Large intestine (tissue), 3 donors: Measurements from ENCODE around the gene HSPA12A. TPM values are rescaled to one million over a fixed set of nuclear protein-coding genes. Genes with fewer than 3 reads are reported as not detected.
A peak's percentile ranks its signal among the peaks of the same experiment; 100 is the strongest.

Experiments used
- DNase-seq, 2 donors: peaks; one replicate each; pipeline versions ENCODE4 v3.0.0 to v3.0.0-alpha.2; 2013
- H3K27ac ChIP-seq: one replicate; pipeline ENCODE4 v1.5.1; 2013; ENCODE audit warnings: low read length
- H3K27me3 ChIP-seq: 2 replicates; pipeline ENCODE4 v1.6.1; 2013; ENCODE audit warnings: low read length; ENCODE audit not compliant: control insufficient read depth, insufficient read depth
- H3K36me3 ChIP-seq: 2 replicates; pipeline ENCODE4 v1.6.1; 2013; ENCODE audit warnings: low read length; ENCODE audit not compliant: control insufficient read depth, insufficient read depth
- H3K4me1 ChIP-seq: one replicate; pipeline ENCODE4 v1.6.1; 2013; ENCODE audit warnings: low read length; ENCODE audit not compliant: control insufficient read depth, insufficient read depth
- H3K4me3 ChIP-seq: one replicate; pipeline ENCODE4 v1.5.1; 2013; ENCODE audit warnings: low read length
- H3K9me3 ChIP-seq: one replicate; pipeline ENCODE4 v1.6.1; 2013; ENCODE audit warnings: mild to moderate bottlenecking, low read depth, low read length, moderate library complexity; ENCODE audit not compliant: control insufficient read depth
- WGBS: methylation state at CpG from one replicate; pipeline ENCODE4 v1.1.5; 2013; ENCODE audit warnings: low lambda C conversion rate; ENCODE audit not compliant: insufficient coverage; 5-methylcytosine and 5-hydroxymethylcytosine counted together
- polyA plus RNA-seq: library from polyadenylated mRNA; unstranded; fragments of 120-200 nt; gene quantifications from one replicate; pipeline ENCODE4 v1.2.1, GENCODE V29; 2013

The HSPA12A gene
- polyA plus RNA-seq, 1 donor = 9.2 TPM

DNA sequence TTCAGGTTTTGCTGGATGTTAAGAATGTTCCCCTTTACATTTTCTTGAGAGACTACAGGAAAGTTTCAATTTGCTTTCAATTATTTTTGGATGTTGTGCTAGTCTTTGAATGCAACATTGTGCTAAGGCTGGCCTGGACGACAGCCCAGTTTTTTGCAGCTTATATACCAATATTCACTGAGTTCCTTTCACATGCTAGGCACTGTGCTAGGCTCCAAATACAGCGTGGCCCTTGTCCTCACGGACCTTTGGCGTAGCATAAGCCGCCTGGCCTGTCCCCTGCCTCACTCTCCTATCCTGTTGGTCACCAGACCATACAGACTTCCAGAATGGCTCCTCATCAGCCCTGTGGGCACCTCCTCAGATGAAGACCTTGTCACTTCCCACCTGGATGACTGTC is 19.5 kb upstream of the HSPA12A start:
- H3K4me3 ChIP-seq = no peak overlapping the region
- H3K36me3 ChIP-seq = no peaks in the 10 kb centered on the region
- no CpG with 5 or more reads among the region's 5 CpGs for WGBS
- DNase-seq = no peak
- peaks cover 10% of the 10 kb centered on the region for H3K4me1 ChIP-seq
- H3K27ac ChIP-seq = no peak overlapping the region
- H3K27me3 ChIP-seq = no peaks in the 10 kb centered on the region
- H3K9me3 ChIP-seq = no peaks in the 10 kb centered on the region

DNA sequence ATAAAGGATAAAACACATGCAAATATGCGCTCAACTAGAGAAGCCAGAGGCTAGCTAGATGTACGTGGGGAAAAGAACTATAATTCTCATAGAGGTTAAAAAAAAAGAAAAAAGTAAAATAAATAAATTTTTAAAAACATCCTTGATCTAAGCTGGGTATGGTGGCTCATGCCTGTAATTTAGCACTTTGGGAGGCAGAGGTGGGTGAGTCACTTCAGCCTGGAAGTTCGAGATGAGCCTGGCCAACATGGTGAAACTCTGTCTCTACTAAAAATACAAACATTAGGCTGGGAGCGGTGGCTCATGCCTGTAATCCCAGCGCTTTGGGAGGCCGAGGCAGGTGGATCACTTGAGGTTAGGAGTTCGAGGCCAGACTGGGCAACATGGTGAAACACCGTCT is 18.6 kb upstream of the HSPA12A start:
- Histone ChIP-seq H3K4me1 (peaks cover under 1% of the 10 kb centered on the region), H3K27ac (no peak overlapping the region), H3K4me3 (no peak overlapping the region), H3K27me3 (no peaks in the 10 kb centered on the region), H3K36me3 (no peaks in the 10 kb centered on the region), H3K9me3 (no peaks in the 10 kb centered on the region)
- 91% methylated on average over 2 of the region's 8 CpGs for whole genome bisulfite sequencing
- no peak for DNase-seq

DNA sequence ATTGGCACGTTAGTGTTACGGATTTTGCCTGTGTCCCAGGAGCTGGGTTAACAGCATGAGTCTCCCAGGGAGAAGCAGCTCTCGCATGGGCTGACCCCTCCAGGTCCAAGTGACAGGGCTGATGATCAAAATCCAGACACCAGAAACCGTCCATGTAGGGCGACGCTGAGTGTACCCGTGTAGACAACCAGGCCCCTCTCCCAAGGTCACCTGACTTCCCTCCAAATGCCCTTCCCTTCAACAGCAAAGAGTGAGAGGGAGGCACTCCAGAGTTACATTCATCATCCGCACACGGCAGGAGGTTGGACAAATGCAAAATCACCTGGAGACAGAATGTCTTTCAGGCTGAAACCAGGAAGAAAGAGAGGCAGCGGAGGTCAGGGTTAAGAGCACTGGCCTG is 14.9 kb upstream of the HSPA12A start:
- H3K4me1 ChIP-seq = no peaks in the 10 kb centered on the region
- no peaks in the 10 kb centered on the region for H3K36me3 ChIP-seq
- H3K27me3 ChIP-seq = no peaks in the 10 kb centered on the region
- WGBS = no CpG with 5 or more reads among the region's 10 CpGs
- H3K4me3 ChIP-seq = no peak overlapping the region
- no peaks in the 10 kb centered on the region for H3K9me3 ChIP-seq
- H3K27ac ChIP-seq = no peak overlapping the region
- DNase-seq = no peak

DNA sequence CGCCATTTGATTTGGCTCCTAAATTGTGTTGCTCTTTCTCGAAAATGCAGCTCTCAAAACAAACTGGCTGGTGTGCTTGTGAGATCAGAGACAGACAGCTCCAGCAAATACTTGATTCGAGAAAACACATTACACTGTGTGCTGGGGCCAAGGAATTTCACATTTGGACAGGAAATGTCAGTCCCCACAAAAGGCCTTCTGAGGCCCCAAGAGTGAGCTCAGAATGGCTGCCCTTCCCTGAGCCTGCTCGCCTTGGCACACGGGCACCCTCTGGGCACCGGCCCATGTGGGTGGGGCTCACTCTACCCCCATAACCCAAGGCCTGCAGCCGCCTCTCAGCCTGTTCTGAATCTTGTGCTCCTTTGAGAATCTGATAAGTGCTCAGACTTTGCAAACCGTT is 13.9 kb upstream of the HSPA12A start:
- Histone ChIP-seq H3K36me3 (no peaks in the 10 kb centered on the region), H3K27me3 (peaks cover 4% of the 10 kb centered on the region), H3K4me1 (no peaks in the 10 kb centered on the region), H3K4me3 (no peak overlapping the region), H3K27ac (no peak overlapping the region), H3K9me3 (no peaks in the 10 kb centered on the region)
- no peak for DNase-seq
- WGBS = 93% methylated on average over 3 of the region's 8 CpGs

DNA sequence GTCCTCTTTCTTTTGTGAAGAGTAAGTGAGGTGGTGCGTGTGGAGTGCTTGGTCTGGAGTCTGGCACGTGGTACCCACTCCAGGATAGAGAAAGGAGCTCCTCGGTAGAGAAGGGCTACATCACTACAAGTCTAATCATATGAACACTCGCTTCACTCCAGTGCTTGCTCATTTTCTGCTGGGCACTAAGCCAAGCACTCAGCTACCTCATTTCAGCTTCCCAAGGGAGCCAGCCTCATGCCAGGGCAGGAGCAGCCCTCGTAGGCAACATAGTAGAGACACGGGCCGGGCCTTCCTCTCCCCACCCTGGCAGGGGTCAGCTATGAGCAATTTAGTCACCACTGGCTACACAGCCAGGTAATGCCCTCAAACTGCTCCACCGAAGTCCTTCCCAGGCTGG is 11.4 kb upstream of the HSPA12A start:
- Histone ChIP-seq H3K4me1 (no peaks in the 10 kb centered on the region), H3K9me3 (peaks cover 1% of the 10 kb centered on the region), H3K36me3 (no peaks in the 10 kb centered on the region), H3K27me3 (peaks cover 4% of the 10 kb centered on the region), H3K4me3 (no peak overlapping the region), H3K27ac (no peak overlapping the region)
- no peak for DNase-seq
- WGBS = no CpG with 5 or more reads among the region's 8 CpGs

DNA sequence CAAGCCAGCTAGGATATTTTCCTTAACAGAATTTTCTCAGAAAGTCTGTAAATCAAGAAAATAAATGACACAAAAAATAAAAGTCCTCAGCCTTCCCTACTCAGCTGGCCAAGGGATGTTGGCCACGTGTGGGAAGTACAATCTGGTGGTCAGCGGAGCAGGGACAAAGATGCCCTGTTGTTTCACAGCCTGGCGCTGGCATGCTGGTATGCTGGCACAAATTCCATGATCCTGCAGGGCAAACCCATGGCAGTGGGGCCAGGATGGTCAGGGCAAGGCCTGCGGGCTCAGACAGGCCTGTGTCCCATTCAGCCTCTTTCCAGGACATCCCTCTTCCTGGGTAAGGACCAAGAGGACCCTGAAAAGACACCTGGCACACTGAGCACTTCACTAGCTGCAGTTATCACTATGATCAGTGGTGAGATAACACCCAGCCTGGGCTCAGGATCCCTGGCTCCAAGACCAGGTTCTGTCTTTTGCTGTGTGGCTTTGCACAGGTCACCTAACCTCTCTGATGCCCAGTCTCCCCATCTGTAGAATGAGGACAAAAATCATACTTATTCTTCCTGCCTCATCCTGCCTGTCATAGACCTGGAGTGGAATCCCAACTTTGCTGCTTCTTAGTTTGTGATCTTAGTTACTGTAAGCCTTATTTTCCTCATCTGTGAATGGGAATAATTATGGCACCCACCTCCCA is 10.8 kb upstream of the HSPA12A start:
- Histone ChIP-seq H3K9me3 (peaks cover 6% of the 10 kb centered on the region), H3K36me3 (no peaks in the 10 kb centered on the region), H3K27ac (no peak overlapping the region), H3K4me3 (no peak overlapping the region), H3K4me1 (no peaks in the 10 kb centered on the region), H3K27me3 (peaks cover 4% of the 10 kb centered on the region)
- WGBS = no CpG with 5 or more reads among the region's 4 CpGs
- DNase-seq = no peak

DNA sequence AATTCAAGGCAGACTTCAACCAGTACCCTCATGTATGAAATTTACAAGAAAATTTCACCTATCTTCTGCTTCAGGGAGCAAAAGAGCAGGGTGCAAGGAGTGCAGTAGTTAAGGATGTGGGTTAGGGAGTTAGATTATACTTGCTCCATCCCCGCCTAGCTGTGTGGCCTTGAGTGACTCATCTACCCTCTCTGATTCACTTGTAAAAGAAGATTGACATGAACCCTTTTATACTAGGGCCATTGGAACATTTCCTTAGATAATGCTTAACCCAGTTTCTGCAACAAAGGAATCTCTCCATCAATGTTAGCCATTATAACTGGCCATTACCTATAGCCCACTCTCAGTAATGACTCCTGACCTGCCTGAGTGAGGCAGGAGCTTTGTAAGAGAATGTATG is 10.2 kb upstream of the HSPA12A start:
- no peak for DNase-seq
- Histone ChIP-seq H3K27ac (no peak overlapping the region), H3K4me1 (no peaks in the 10 kb centered on the region), H3K36me3 (no peaks in the 10 kb centered on the region), H3K4me3 (no peak overlapping the region), H3K9me3 (peaks cover 6% of the 10 kb centered on the region), H3K27me3 (peaks cover 4% of the 10 kb centered on the region)
- no CpG with 5 or more reads among the region's 1 CpG for WGBS

DNA sequence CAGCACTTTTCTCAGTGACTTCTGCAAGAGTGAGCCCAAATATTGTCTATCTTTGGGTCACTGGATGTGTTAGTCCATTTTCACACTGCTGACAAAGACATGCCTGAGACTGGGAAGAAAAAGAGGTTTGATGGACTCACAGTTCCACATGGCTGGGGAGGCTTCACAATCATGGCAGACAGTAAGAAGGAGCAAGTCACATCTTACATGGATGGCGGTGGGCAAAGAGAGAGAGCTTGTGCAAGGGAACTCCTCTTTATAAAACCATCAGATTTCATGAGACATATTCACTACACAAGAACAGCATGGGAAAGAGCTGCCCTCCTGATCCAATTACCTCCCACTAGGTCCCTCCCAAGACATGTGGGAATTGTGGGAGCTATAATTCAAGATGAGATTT is 6.1 kb upstream of the HSPA12A start:
- DNase-seq = no peak
- peaks cover 16% of the 10 kb centered on the region for H3K27me3 ChIP-seq
- H3K4me1 ChIP-seq = no peaks in the 10 kb centered on the region
- no peak overlapping the region for H3K4me3 ChIP-seq
- H3K36me3 ChIP-seq = no peaks in the 10 kb centered on the region
- peaks cover 6% of the 10 kb centered on the region for H3K9me3 ChIP-seq
- no peak overlapping the region for H3K27ac ChIP-seq
- WGBS = no CpG with 5 or more reads among the region's 1 CpG

DNA sequence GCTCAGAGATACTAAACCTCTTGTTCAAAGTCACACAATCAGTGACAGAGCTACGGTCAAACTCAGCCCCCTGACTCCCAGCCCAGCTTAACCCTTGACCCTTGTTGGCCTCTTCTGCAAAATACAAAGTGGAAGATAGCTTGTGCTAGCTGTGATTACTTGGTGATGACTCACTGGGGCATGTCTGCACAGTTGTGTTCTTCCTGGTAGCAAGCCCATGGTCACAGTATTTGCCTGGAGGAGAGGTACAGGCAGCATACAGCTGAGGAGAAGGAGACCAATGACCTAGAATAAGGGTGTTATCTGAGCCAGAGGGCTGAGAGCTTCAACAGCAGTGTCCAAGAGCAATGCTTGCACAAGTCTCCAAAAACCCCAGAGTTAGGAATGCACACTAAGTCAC is 5.7 kb upstream of the HSPA12A start:
- H3K27ac ChIP-seq = no peak overlapping the region
- no peaks in the 10 kb centered on the region for H3K36me3 ChIP-seq
- H3K4me1 ChIP-seq = no peaks in the 10 kb centered on the region
- peak in 1 of 2 donors; percentile 53 for DNase-seq
- peaks cover 6% of the 10 kb centered on the region for H3K9me3 ChIP-seq
- peaks cover 20% of the 10 kb centered on the region for H3K27me3 ChIP-seq
- no peak overlapping the region for H3K4me3 ChIP-seq
- WGBS = no CpG with 5 or more reads among the region's 1 CpG

DNA sequence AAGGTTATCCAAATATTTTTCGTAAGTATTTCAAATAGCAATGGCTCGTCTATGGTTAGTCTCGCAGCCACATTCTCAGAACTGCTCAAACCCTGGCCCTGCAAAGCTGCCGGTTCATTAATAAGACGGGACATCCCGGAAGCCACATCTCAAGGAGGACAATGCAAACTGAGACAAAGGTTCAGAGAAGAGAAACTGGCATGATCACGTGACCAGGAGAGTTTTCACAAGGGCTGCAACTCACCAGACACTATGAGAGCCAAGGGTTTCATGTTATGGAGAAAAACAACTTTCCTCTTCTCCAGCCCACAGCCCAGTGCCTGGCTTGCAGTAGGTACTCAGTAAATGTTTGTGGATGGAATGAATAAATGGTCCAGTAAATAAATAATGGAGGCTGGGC is 5.0 kb upstream of the HSPA12A start:
- Histone ChIP-seq H3K4me1 (no peaks in the 10 kb centered on the region), H3K27ac (no peak overlapping the region), H3K4me3 (no peak overlapping the region), H3K9me3 (peaks cover 6% of the 10 kb centered on the region), H3K27me3 (peaks cover 20% of the 10 kb centered on the region), H3K36me3 (no peaks in the 10 kb centered on the region)
- no peak for DNase-seq
- WGBS = 60% methylated on average over 2 of the region's 7 CpGs

DNA sequence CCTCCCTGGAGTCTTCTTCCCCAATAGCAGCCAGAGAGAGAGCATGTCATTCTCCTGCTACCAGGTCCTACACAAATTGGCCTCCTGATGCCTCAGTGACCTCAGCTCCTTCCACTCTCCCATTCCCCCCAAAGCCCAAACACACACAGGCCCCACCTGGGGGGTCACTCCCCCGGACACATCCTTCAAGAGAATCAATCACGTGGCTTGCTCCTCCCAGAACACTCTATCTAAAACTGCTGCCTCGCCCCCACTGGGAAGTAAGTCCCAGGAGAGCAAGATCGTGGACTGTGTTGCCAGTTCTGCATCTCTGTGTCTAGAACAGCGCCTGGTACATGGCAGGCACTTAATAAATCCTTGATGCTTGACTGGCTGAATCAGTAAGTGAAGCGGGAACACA is 2.5 kb upstream of the HSPA12A start:
- Histone ChIP-seq H3K4me3 (no peak overlapping the region), H3K4me1 (peaks cover 4% of the 10 kb centered on the region), H3K27ac (no peak overlapping the region), H3K27me3 (peaks cover 36% of the 10 kb centered on the region), H3K9me3 (peaks cover 13% of the 10 kb centered on the region), H3K36me3 (no peaks in the 10 kb centered on the region)
- no peak for DNase-seq
- WGBS = no CpG with 5 or more reads among the region's 6 CpGs
